A172 (cell line): ENCODE data around the gene TRIP12. TPM values are rescaled to one million over a fixed set of nuclear protein-coding genes. Genes with fewer than 3 reads are reported as not detected.
"Not testable (repeated sequence)": the region's sequence is repeated elsewhere in the genome, so short reads cannot be mapped to it uniquely, and the experiment has no call there.

ENCODE experiments used
- DNase-seq: peaks from one replicate; pipeline ENCODE4 v3.0.0-alpha.2; 2015; ENCODE audit warnings: low spot score
- total RNA-seq: library from RNA; depleted of rRNA; stranded (reverse); fragments of >200 nt; shearing (Covaris generic); gene quantifications from 2 replicates; pipeline ENCODE4 v1.2.3, GENCODE V29; 2014

Gene TRIP12
- total RNA-seq, 1 experiment from 2014 or later: 141 TPM

DNA sequence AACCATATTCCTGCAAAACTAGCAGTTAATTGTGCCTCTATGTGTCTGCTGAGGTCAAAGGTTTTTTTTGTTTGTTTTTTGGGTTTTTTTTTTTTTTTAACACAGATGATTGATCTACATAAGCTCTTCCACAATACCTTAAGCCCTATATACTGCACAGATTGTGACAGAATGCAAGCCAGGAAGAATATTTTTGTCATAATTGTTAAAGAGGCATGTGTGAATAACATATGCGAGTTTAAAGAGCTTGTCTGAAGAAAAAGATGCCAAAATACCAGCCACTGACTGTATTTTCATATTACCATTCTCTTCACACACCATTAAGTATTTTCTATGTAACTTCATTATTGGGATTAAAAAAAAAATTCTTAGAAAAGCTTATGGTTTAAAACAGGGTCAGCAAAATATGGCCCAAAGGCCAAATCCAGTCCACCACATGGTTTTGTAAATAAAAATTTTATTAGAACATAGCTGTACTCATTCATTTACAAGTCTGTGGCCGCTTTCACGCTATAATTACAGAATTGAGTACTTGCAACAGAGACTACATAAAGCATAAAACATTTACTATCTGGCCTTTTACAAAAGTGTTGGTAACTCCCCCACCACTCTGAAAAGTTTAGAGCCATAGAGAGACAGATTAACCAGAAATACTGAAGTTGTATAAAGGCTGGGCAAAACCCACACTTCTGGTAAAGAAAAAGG lies 89.9 kb downstream of the TRIP12 start:
- DNase-seq: no peak

DNA sequence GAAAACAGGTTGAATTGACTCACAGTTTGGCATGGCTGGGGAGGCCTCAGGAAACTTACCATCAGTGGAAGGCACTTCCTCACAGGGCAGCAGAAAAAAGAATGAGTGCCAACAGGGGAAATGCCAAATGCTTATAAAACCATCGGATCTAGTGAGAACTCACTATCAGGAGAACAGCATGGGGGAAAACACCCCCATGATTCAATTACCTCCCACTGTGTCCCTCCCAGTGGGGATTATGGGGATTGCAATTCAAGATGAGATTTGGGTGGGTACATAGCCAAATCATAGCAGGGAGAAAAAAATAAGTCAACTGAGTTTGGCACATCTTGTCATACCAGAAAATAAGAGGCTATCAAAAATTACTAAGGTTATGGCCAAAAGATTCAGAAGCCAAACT lies 96.3 kb downstream of the TRIP12 start:
- DNase-seq: no peak

- no peak for DNase-seq
These were observed 100.5 kb downstream of the TRIP12 start for GRCh38 chr2:229821316-229821715.

DNA sequence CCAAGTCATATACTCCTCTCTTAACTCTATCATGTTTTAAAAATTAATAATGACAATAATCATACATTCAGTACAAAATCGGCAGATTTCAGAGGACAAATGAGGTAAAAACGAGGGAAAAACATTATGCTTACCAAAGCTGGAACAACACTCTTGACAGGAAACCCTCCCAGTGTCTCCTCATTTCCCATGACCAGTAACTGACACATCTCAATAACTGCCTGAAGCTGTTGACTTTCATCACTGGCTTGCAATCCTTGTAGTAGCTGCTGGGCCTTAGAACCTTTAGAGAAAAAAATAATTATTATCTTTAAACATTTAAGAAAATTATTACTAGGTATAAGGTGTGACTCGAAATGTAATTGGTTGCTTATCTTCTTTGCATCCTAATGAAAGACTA lies 103.6 kb downstream of the TRIP12 start:
- DNase-seq: no peak

DNA sequence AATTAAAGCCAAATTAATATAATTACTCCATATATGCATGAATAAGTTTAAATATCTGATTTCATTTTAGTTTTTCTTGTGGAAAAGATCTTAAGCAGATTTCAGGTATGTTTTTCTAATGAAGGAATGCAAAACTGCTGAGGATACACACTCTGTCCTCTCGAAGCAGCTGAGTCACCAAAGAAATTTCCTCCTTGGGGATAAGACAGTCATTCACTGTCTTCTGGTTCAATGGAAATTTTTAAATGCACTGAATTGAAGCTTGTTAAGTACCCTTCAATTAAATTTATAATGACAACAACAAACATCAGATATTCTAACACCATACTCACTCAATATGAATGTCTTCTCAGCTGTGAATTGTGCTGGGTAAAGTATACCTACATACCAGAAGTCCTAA lies 106.0 kb downstream of the TRIP12 start:
- DNase-seq: peak; percentile 37

GRCh38 chr2:229815342-229815741 lies 106.5 kb downstream of the TRIP12 start:
- peak; percentile 51 for DNase-seq

DNA sequence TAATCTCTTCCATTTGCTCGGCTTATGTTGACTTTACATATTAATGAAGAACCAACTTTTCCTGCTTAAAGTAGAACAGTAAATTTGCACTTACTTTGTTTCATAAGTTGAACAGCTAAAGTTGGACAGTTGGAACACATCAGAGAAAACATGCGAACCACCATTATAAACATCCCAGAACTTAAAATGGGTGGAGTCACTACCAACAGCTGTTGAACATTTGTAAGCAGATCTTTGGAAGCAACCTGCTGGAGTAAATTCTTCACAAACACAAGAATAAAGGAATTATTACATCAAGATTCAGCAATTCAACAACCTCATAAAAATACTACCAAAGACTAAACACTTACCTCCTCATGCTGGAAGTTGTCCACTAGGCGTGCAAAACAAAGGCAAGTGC lies 111.0 kb downstream of the TRIP12 start:
- no peak for DNase-seq

DNA sequence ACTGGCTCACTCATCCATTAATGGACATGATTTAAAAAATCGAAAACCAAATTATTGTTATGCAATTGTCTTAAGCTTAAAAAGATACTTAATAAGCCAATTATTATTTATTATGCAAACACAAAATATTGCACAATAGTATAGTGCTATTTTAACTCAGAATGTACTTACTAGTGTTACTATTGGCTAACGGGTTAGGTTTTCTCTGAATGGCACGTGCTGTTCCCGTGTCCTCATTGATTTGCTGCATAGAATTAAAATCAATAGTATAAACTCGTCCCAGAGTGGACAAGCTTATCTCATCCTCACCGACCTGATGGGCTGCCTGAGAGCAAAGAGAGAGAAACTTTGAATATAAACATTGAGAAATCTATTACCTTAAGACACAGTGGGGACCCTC lies 116.2 kb downstream of the TRIP12 start:
- DNase-seq: no peak

DNA sequence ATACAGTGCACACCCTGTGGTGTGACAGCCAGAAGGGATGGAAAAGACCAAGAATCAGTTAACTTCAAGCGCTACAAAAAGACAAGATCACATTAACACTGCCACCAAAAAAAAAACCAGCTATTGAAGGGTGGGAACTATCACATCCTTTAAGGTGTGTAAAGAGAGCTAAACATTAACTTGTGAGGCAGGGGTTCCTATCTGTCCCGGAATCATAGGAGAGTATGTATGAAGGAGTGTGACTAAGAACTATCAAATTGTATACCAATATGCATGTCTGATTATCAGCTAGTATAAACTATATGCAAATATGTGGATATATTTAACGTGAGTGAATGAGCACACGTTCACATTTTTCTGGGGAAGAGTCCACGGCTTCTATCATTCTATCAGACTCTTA lies 119.0 kb downstream of the TRIP12 start:
- DNase-seq: no peak

GRCh38 chr2:229800997-229801754 lies 120.6 kb downstream of the TRIP12 start:
- DNase-seq: peak; percentile 72

- DNase-seq: no peak
These were observed 123.2 kb downstream of the TRIP12 start for GRCh38 chr2:229798446-229799155.

DNA sequence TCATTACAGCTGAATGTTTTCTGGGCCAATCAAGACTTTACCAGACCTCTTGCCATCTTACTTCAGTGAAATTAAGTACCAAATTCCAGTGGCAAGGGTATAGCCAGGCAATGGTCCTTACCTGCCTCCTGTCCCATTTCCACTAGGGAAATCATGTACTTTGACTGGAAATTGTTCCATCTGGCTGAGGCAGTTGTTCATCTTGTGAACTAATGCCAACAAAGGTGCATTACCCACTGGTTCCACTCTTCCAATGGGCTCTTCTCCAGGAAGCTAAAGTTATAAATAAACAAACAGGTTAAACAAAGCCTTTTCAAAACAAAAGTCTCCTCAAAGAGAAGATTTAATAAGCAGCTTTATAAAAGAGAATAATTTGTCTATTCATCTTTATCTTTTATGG lies 126.8 kb downstream of the TRIP12 start:
- DNase-seq: no peak

- DNase-seq: no peak
These were observed 127.2 kb downstream of the TRIP12 start for GRCh38 chr2:229794636-229795035.

GRCh38 chr2:229786289-229786688 lies 135.5 kb downstream of the TRIP12 start:
- not testable (repeated sequence) for DNase-seq

DNA sequence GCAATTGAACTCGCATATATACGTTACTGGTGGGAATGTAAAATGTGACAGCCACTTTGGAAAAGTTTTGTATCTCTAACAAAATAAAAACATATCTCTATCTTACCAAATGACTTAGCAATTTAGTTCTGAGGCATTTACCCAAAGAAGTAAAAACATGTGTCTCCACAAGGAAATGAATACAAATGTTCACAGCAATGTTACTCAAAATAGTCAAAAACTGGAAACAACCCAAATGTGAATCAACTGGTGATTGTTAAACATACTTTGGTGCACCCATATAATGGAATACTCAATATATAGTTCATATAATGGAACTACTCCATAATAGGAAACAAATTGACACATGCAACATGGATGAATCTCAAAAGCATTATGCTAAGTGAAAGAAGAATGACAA lies 137.0 kb downstream of the TRIP12 start:
- DNase-seq: no peak

DNA sequence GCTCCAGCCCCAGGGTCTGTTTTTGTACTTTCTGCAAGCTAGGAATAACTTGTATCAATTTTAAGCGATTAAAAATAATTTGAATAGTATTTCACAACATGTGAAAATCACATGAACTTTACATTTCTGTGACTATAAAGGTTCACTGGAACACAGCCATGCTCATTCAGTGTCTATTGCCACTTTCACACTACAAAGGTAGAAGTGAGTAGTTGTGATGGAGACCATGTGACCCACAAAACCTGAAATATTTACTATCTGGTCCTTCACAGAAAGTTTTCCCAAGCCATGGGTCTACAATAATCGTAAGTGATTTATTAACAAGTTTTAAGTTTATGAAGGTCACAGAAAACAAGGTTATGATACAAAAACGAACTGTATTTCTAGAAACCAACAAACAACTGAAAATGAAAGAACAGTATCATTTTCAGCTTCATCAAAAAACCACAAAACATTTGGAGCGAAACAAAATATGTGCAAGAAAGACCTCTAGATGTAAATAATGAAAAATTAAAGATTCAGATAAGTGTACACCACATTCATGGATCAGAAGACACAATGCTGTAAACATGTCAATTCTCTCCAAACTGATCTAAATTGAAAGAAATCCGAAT lies 138.6 kb downstream of the TRIP12 start:
- DNase-seq: no peak

DNA sequence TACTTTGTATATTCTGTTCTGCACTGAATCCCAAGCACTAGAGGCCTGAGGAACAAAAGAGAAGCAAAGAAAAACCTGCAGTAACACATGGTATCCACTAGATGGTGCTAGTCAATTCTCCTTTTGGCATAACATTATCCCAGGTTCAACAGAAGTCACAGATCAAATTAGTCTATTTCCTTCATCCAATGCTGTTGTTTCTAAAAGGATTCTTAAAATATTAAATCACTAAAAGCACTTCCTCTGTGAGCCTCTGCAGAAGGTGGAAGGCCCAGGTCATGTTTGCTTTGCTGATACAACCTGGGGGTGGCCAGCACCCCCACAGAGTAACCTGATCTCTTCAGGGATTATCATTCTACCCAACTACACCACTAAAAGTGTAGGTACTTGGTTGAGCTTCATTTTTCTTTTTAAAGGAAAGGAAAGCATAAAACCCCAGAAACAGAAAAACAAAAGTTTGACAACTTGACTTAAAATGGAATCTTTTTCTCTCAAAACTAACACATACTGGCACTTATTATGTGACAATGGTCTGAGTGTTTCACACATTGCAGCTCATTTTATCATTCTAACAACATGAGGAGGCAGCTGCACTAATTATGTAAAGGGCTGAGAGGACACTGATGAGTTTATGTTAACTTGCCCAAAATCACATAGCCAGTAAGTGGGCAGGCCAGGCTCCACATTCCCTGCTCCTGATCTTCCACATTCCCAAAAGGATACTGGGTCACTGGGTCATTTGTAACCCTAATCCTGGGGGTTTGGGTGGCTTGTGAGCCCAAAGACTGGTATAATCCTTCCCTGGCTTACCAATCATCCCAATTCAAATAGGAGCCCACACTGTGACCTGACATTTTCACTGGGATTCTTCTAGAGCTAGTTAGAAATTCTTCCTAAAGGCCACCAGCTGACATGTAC lies 140.7 kb downstream of the TRIP12 start:
- peak; percentile 40 for DNase-seq

DNA sequence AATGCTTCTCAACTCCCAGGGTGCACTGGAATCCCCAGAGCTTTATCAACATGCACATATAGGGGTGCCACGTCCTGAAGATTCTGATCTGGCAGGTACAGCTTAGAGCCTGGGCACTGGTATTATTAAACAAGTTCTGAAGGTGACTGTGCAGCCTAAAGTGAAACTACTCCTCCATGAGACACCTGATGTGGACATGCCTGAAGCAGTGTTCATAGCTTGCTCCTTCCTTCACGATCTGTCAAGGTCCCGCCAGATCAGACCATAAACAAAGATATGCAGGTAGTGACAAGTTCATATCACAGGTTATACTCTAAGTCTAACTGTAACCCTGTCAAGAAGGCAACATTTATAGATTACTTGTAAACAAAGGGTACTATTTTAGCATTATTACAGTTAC lies 142.2 kb downstream of the TRIP12 start:
- no peak for DNase-seq

DNA sequence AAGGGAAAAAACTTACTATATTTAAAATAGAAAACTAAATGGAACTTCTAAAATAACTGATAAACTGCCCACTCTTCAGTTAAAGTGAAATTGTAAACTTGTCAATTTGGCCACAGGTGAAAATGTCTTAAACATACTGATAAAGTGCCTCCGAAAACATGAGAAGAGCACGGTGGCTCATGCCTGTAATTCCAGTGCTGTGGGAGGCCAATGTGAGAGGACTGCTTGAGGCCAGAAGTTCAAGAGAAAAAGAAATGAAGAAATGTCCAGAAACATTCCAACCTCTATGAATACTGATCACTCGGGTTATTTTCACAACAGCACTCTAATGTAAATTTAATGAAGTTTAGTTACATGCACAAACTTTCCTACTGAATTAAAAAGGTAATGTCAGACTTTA lies 144.1 kb downstream of the TRIP12 start:
- no peak for DNase-seq

DNA sequence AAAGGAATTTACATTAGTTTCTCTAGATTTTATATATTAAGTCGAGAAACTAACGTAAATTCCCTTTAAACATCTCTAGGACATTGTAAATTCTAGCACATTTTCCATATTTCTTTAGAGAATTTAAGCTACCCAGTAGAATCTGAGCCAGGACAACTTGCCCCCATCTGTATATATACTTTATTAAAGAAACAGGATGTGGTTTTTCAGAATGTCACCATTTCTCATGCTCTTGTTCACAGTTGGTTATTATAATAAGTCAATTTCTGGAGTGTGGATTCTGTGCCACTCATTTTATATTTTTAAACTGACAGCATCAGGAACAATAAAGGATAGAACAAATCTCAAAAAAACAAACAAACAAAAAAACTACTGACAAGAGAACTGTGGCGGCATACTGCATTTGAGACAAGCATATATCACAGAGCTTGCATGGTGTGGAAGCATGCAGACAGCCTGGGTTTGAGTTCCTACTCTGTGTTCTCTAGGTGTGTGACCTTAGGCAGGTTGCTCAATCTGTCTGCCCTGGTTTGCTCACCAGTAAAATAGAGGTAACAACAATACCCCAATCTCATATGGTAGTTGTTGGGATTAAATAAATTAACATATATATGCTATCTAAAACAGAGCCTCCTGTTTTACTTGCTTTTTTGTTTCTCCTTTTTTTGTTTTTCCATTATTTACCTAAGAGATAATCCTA lies 146.0 kb downstream of the TRIP12 start:
- DNase-seq: peak; percentile 16

GRCh38 chr2:229774237-229774636 lies 147.6 kb downstream of the TRIP12 start:
- DNase-seq: no peak
